Nephron (organoid): ENCODE results near the gene NRP2.
A peak's percentile ranks its signal among the peaks of the same experiment; 100 is the strongest.

Source experiments
- H3K27ac Mint-ChIP-seq, 3 experiments: 2 replicates each; pipeline ENCODE4 v1.8.0; 2020; ENCODE audit warnings: mixed read lengths in 3 of 3, mild to moderate bottlenecking in 2 of 3, moderate library complexity in 1 of 3
- H3K27me3 Mint-ChIP-seq: 2 replicates; pipeline ENCODE4 v1.8.0; 2021; ENCODE audit warnings: low read depth, mild to moderate bottlenecking, moderate library complexity, mixed read lengths
- H3K36me3 Mint-ChIP-seq: 2 replicates; pipeline ENCODE4 v1.8.0; 2020; ENCODE audit warnings: low read depth, mixed read lengths
- H3K4me1 Mint-ChIP-seq: 2 replicates; pipeline ENCODE4 v1.8.0; 2020; ENCODE audit warnings: mixed read lengths
- H3K4me3 Mint-ChIP-seq, 3 experiments: 2 replicates each; pipeline ENCODE4 v1.8.0; 2020; ENCODE audit warnings: mild to moderate bottlenecking in 3 of 3, mixed read lengths in 3 of 3, moderate library complexity in 2 of 3
- H3K9me3 Mint-ChIP-seq: 2 replicates; pipeline ENCODE4 v1.8.0; 2020; ENCODE audit warnings: mixed read lengths
- CTCF ChIP-seq, 3 experiments: fragments of 200-600 bp; sonication (generic); IDR thresholded peaks; one replicate each; pipeline ENCODE4 v1.5.0; 2021; ENCODE audit warnings: antibody characterized with exemption in 3 of 3; ENCODE audit not compliant: unreplicated experiment in 3 of 3

NRP2 gene

GRCh38 chr2:205715831-205716525 is 33.7 kb downstream of the NRP2 start:
- no peaks in the 10 kb centered on the region for H3K9me3 Mint-ChIP-seq
- peaks cover 79% of the 10 kb centered on the region for H3K4me1 Mint-ChIP-seq
- peak overlapping the region; percentile 86 to 92 (median 92) for H3K27ac Mint-ChIP-seq
- H3K4me3 Mint-ChIP-seq: peak overlapping the region in 1 of 3 experiments; percentile 24
- peaks cover 19% of the 10 kb centered on the region for H3K36me3 Mint-ChIP-seq
- H3K27me3 Mint-ChIP-seq: peaks cover 7% of the 10 kb centered on the region
- TF ChIP-seq CTCF (IDR thresholded peaks at IDR 0.05; ENCODE audit: unreplicated experiment in 3 of 3): no peak

GRCh38 chr2:205717175-205717846 is 35.0 kb downstream of the NRP2 start:
- Mint-ChIP-seq H3K27me3 (peaks cover 8% of the 10 kb centered on the region), H3K9me3 (no peaks in the 10 kb centered on the region), H3K36me3 (peaks cover 19% of the 10 kb centered on the region), H3K4me1 (peaks cover 81% of the 10 kb centered on the region), H3K27ac (peak overlapping the region; percentile 56 to 88 (median 68)), H3K4me3 (peak overlapping the region in 1 of 3 experiments; percentile 12)
- TF ChIP-seq CTCF (IDR thresholded peaks at IDR 0.05; ENCODE audit: unreplicated experiment in 3 of 3): no peak

GRCh38 chr2:205717999-205718398 is 35.7 kb downstream of the NRP2 start:
- Mint-ChIP-seq H3K27ac (peak overlapping the region in 2 of 3 experiments; percentile 68 to 88), H3K27me3 (peaks cover 8% of the 10 kb centered on the region), H3K36me3 (peaks cover 23% of the 10 kb centered on the region), H3K9me3 (no peaks in the 10 kb centered on the region), H3K4me3 (no peak overlapping the region), H3K4me1 (peaks cover 78% of the 10 kb centered on the region)
- no peak for TF ChIP-seq CTCF (IDR thresholded peaks at IDR 0.05; ENCODE audit: unreplicated experiment in 3 of 3)

GRCh38 chr2:205719847-205720246 is 37.5 kb downstream of the NRP2 start:
- Mint-ChIP-seq H3K36me3 (peaks cover 38% of the 10 kb centered on the region), H3K9me3 (no peaks in the 10 kb centered on the region), H3K4me3 (no peak overlapping the region), H3K27me3 (peaks cover 8% of the 10 kb centered on the region), H3K27ac (peak overlapping the region in 2 of 3 experiments; percentile 10 to 28), H3K4me1 (peaks cover 73% of the 10 kb centered on the region)
- TF ChIP-seq CTCF (IDR thresholded peaks at IDR 0.05; ENCODE audit: unreplicated experiment in 3 of 3): no peak

- Mint-ChIP-seq H3K27me3 (peaks cover 8% of the 10 kb centered on the region), H3K9me3 (no peaks in the 10 kb centered on the region), H3K4me3 (no peak overlapping the region), H3K4me1 (peaks cover 73% of the 10 kb centered on the region), H3K27ac (peak overlapping the region in 2 of 3 experiments; percentile 7 to 21), H3K36me3 (peaks cover 44% of the 10 kb centered on the region)
- no peak for TF ChIP-seq CTCF (IDR thresholded peaks at IDR 0.05; ENCODE audit: unreplicated experiment in 3 of 3)
These were observed 38.2 kb downstream of the NRP2 start for GRCh38 chr2:205720451-205720902.
